ENCODE results near the gene CAPN7. TPM values are rescaled to one million over a fixed set of nuclear protein-coding genes. Genes with fewer than 3 reads are reported as not detected.

CAPN7 gene
- total RNA-seq, 3 donors from 2014 or later: 79.0 to 112 (median 91.4) TPM

- Histone ChIP-seq H3K27me3 (no peaks in the 10 kb centered on the region), H3K9me3 (no peaks in the 10 kb centered on the region), H3K27ac (no peak overlapping the region), H3K36me3 (peaks cover 11% of the 10 kb centered on the region), H3K4me1 (no peaks in the 10 kb centered on the region), H3K4me3 (no peak overlapping the region)
- no peak for TF ChIP-seq CTCF (IDR thresholded peaks at IDR 0.05)
- TF ChIP-seq POLR2AphosphoS5 (IDR thresholded peaks at IDR 0.05): no peak
- no peak for TF ChIP-seq POLR2A (IDR thresholded peaks at IDR 0.05)
- intact Hi-C loops (cut with DNase I; ENCODE audit: low total_unique reads): no loop called here
- no peak for DNase-seq (ENCODE audit: low spot score in 2 of 2)
These were observed 15.7 kb downstream of the CAPN7 start for GRCh38 chr3:15221574-15222217.

- no peak for TF ChIP-seq POLR2A (IDR thresholded peaks at IDR 0.05)
- TF ChIP-seq POLR2AphosphoS5 (IDR thresholded peaks at IDR 0.05): no peak
- TF ChIP-seq CTCF (IDR thresholded peaks at IDR 0.05): no peak
- no peak for DNase-seq (ENCODE audit: low spot score in 2 of 2)
- Histone ChIP-seq H3K27ac (no peak overlapping the region), H3K9me3 (no peaks in the 10 kb centered on the region), H3K4me1 (no peaks in the 10 kb centered on the region), H3K4me3 (no peak overlapping the region), H3K36me3 (peaks cover 11% of the 10 kb centered on the region), H3K27me3 (no peaks in the 10 kb centered on the region)
- intact Hi-C loops (cut with DNase I; ENCODE audit: low total_unique reads): no loop called here
These were observed 17.9 kb downstream of the CAPN7 start for GRCh38 chr3:15223685-15224572.

- intact Hi-C loops (cut with DNase I; ENCODE audit: low total_unique reads): no loop called here
- TF ChIP-seq POLR2AphosphoS5 (IDR thresholded peaks at IDR 0.05) (no peak), POLR2A (IDR thresholded peaks at IDR 0.05) (no peak), CTCF (IDR thresholded peaks at IDR 0.05) (no peak)
- DNase-seq (ENCODE audit: low spot score in 2 of 2): no peak
- Histone ChIP-seq H3K4me1 (no peaks in the 10 kb centered on the region), H3K9me3 (no peaks in the 10 kb centered on the region), H3K36me3 (peaks cover 11% of the 10 kb centered on the region), H3K4me3 (no peak overlapping the region), H3K27ac (no peak overlapping the region), H3K27me3 (no peaks in the 10 kb centered on the region)
These were observed 22.1 kb downstream of the CAPN7 start for GRCh38 chr3:15228147-15228546.

GRCh38 chr3:15229262-15229661 is 23.2 kb downstream of the CAPN7 start:
- no peaks in the 10 kb centered on the region for H3K4me1 ChIP-seq
- no peak overlapping the region for H3K4me3 ChIP-seq
- DNase-seq (ENCODE audit: low spot score in 2 of 2): no peak
- TF ChIP-seq CTCF (IDR thresholded peaks at IDR 0.05) (no peak), POLR2AphosphoS5 (IDR thresholded peaks at IDR 0.05) (no peak), POLR2A (IDR thresholded peaks at IDR 0.05) (no peak)
- H3K36me3 ChIP-seq: peaks cover 11% of the 10 kb centered on the region
- no peaks in the 10 kb centered on the region for H3K9me3 ChIP-seq
- H3K27ac ChIP-seq: no peak overlapping the region
- H3K27me3 ChIP-seq: no peaks in the 10 kb centered on the region
- intact Hi-C loops (cut with DNase I; ENCODE audit: low total_unique reads): no loop called here

- no peaks in the 10 kb centered on the region for H3K27me3 ChIP-seq
- peaks cover 10% of the 10 kb centered on the region for H3K36me3 ChIP-seq
- H3K4me3 ChIP-seq: no peak overlapping the region
- H3K9me3 ChIP-seq: no peaks in the 10 kb centered on the region
- H3K27ac ChIP-seq: no peak overlapping the region
- intact Hi-C loops (cut with DNase I; ENCODE audit: low total_unique reads): no loop called here
- H3K4me1 ChIP-seq: no peaks in the 10 kb centered on the region
- TF ChIP-seq POLR2AphosphoS5 (IDR thresholded peaks at IDR 0.05) (no peak), CTCF (IDR thresholded peaks at IDR 0.05) (no peak), POLR2A (IDR thresholded peaks at IDR 0.05) (no peak)
- DNase-seq (ENCODE audit: low spot score in 2 of 2): no peak
These were observed 35.3 kb downstream of the CAPN7 start for GRCh38 chr3:15241341-15241740.
